NCI-H2196 treated with DMSO at 0.1 percent for 48 hours (cell line): Measurements from ENCODE around the gene RTL10.
A peak's percentile ranks its signal among the peaks of the same experiment; 100 is the strongest.

ENCODE experiments used
- DNase-seq: peaks from one replicate; lab custom pipeline; 2025; ENCODE audit not compliant: unreplicated experiment; lab: John Stamatoyannopoulos, UW

RTL10 gene

GRCh38 chr22:19876314-19876940 lies 21.8 kb upstream of the RTL10 start:
- no peak for DNase-seq

GRCh38 chr22:19875531-19876313 lies 21.0 kb upstream of the RTL10 start:
- no peak for DNase-seq

GRCh38 chr22:19875061-19875530 lies 20.4 kb upstream of the RTL10 start:
- DNase-seq: no peak

DNA sequence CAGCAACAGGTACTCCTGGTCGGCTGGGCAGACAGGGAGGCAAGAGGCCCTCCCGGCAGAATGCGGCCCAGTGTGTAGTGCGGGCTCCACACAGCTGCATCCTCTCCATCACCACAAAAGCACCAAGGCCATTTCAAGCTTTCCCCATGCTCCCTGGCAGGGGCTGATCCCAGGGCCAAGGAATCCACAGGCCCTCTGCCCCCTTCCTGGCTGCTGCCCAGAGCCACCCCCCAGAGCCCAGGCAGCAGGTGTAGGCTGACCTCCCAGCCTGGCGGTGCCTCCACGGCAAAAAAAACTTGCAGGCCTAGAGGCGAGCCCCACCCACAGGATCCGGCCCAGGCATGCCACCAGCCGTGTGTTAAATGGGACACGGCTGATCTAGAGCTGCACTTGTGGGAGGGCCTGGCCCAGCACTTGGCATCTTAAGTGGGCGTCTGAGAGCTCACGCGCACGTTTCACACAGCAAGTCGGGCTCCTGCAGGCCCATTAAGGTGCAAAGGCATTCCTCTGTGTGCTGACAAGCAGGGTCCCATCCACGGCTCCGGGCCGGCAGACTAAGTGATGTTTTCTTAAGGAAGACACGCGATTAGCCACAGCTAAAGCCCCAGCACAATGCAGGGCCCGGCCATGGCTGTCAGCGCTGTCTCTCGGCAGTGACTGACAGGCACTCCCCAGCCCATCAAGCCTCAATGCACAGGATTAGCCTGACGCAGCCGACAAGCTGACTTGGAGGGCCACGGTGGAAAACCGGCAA lies 19.8 kb upstream of the RTL10 start:
- DNase-seq: no peak

DNA sequence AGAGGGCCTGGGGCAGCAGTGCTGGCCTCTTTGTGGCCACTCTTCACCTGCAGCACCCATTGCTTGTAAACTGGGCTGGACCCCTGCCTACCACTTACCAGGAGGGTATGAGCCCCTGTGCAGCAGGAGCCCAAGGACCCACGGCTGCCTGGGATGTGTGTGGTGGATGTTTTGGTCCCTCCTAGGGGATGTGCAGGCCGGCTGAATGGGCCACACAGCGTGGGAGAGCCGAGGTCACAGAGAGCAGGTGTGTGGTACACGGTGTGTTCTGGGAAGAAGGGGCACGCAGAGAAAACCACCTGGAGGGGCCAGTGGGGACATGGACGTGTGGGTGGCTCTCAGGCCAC lies 19.3 kb upstream of the RTL10 start:
- DNase-seq: no peak

DNA sequence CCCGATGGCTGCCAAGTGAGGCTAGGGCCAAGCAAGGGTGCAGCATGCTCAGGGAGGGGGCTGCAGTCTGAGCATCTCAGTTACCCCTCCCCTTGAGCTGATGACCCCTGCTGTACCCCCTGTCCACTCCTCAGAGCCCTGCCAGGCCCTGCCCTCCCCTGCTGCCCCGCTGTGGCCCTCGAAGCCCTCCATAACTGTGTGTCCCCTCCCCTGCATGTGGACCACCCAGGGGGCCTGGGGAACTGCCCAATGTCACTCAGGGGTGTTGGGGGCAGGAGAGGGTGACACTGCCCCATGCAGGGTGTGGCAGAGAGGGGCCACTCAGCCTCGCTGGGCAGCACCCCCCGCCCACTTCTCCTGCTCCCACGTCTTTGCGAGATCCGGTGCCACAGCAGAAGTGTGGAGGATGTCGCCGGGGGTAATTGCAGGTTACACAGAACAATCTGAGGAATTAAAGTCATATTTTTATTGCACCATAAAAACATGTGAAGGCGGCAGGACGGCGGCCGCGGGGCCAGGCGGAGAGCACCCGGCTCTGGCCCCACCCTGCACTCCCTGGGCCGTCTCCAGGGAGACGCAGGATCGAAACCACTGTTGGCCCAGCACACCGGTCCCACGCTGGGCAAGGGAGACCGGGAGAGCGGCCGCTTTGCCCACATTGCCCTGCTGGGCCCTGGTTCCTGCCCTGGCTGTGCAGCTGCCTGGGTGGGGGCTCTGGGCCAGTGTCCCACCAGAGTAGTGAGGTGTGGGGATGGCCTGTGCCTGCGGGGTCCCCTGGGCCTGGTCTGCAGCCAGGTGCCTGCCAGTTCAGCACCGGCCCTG lies 18.7 kb upstream of the RTL10 start:
- no peak for DNase-seq

- peak; percentile 30 for DNase-seq
Observed at GRCh38 chr22:19872779-19873137, 18.1 kb upstream of the RTL10 start.

DNA sequence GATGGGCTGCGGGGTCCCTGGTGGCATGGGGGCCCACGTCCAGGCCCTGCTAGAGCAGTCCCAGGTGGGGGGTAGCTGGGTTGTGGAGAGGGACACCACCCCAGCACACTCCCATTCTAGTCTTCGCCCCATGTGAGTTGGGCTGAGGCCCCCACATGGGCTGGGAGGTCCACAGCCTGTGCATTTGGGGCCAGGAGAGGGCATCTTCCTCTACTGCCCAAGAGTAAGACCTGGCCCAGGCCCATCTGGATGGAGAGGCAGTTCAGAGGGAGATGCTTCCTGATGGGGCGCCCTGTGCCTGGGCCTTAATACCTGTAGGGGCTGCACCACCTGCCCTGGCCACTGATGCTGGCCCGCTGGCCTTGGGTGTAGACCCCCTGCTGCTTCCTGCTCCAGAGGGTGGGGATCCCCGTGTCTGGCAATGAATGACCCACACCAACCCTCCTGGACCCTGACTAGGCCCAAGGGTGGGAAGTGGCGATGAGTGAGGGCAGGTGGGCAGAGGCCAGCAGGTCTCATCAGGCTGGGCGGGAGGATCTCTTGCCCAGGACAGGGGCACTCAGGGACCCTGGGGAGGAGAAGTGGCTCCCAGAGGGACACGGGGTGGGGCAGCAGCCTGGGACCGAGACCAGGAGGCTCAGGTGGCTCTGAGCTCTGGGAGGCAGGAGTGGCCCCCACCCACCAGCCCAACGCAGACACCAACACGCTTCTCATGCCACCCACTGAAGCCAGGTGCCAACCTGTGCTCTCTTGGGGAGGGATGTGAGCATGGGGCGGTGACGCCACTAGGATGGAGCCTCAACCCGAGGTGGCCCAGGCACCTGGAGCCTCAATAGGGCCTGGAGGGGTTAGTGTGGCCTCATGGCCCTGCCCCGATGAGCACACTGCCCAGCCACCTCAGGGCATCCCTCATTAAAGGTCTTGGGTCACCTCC lies 17.4 kb upstream of the RTL10 start:
- DNase-seq: no peak

GRCh38 chr22:19871023-19871844 lies 16.6 kb upstream of the RTL10 start:
- DNase-seq: no peak

DNA sequence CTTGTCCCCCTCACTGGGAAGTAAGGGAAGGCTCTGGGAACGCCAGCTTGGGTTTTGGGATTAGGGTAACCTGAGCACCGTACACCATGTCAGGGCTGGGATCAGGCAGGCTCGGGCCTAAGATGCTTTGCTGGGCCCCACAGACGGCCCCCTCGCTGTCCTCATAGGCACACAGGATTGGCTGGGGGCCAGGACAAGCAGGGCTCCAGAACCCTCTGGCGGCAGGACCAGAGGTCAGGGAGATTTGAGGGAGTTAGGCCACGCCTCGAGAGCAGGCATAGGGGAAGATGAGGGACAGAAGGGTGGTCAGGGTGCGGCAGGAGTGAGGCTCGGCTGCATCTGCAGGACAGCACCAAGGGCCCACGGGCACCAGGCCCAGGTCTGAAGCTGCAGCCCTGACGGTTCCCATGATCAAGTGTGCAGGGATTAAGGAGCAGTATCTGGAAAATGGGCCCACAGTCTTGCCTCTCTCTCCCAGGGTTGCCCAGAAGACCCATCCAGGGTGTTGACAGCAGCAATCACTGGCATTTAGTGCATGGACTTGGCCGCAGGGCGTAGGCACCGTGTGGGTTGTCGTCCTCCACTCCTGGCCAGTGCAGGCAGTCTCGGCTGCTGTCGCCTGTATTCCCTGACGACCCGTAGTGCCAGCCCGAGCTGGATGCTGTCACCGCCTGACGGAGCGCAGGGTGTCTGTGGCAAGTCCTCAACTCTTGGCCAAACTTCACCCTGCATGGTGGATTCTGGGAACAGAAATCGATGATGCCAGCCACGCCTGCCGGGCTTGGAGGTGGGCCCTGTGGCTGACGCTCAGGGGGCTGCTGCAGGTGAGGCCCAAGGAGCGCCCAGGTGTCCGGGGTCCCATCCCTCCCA lies 15.7 kb upstream of the RTL10 start:
- no peak for DNase-seq

- DNase-seq: no peak
Observed at GRCh38 chr22:19869497-19870152, 15.0 kb upstream of the RTL10 start.

- no peak for DNase-seq
Observed at GRCh38 chr22:19868773-19869471, 14.2 kb upstream of the RTL10 start.

DNA sequence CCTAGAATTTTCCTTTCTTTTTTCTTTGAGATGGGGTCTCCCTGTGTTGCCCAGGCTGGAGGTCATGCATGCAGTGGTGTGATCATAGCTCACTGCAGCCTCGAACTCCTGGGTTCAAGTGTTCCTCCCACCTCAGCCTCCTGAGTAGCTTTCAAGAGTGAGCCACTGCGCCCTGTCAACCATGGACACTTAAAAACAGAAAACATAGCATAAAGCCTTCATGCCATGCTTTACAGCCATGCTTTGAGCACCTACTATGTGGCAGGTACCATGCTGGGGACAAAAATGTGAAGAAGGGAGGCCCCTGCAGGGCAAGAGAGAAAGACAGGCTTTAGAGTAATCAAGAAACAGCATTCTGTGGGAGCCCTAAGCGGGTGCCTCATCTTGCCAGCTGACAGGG lies 13.7 kb upstream of the RTL10 start:
- no peak for DNase-seq

GRCh38 chr22:19867617-19868016 lies 12.9 kb upstream of the RTL10 start:
- no peak for DNase-seq

DNA sequence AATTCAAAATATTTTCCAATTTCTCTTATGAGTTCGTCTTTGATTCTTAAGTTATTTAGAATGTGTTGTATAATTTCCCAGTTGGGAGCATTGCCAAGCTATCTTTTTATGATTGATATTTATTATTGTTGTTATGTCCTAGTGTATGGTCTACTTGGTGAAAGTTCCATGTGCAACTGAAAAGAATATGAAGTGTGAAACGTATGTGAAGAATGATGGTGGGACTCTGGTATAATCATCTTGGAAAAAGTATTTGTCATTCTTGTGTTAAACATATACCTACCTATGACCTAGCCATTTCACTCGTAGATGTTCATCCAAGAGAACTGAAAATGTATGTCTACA lies 12.0 kb upstream of the RTL10 start:
- DNase-seq: no peak

DNA sequence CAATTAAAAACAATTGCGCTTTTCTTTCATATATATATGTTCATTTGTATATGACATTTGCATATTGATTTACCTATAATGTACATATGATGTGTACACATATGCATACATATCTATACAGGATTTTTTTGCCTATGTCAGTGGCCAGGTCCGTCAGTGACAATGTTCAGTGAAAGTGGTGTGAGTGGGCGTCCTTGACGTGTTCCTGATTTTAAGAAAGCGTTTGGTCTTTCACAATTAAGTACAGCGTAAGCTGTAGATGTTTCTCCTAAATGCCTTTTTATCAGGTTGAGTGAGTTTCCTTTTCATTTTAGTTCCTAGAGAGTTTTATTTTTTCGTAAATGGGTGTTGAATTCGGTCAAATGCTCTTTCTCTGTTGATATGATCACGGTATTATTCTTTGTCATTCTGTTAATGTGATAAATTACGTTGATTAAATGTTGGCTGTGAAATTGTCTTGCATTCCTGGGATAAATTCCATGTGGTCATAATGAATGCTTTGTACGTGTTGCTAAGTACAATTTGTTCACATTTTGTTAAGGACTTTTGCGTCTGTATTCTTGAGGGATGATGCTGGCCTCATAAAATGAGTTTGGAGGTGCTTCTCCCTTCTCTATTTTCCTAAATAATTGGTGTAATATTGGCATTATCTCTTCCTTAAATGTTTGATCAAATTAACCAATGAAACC lies 10.6 kb upstream of the RTL10 start:
- no peak for DNase-seq
